NCI-H1436 treated with DMSO at 0.1 percent for 48 hours (cell line): ENCODE data around the gene STX12.
"Not testable (repeated sequence)": the region's sequence is repeated elsewhere in the genome, so short reads cannot be mapped to it uniquely, and the experiment has no call there.

Experiments used
- DNase-seq: peaks from one replicate; lab custom pipeline; 2025; lab: John Stamatoyannopoulos, UW

Gene STX12

GRCh38 chr1:27868932-27869718, 96.1 kb downstream of the STX12 start:
- no peak for DNase-seq

GRCh38 chr1:27869719-27870085, 96.7 kb downstream of the STX12 start:
- DNase-seq, result no peak

GRCh38 chr1:27871076-27871475, 98.1 kb downstream of the STX12 start:
- not testable (repeated sequence) for DNase-seq

GRCh38 chr1:27872059-27872801, 99.2 kb downstream of the STX12 start, which contains the start of gene THEMIS2:
THEMIS2 (plus strand) TSS chr1:27872544; CDS start chr1:27872572, 28 bp downstream.
- no peak for DNase-seq

- no peak for DNase-seq
These were observed 100.0 kb downstream of the STX12 start for GRCh38 chr1:27872802-27873551.

GRCh38 chr1:27873671-27874384, 100.8 kb downstream of the STX12 start:
- DNase-seq, result no peak
